ENCODE measurements around the gene ATP4B. TPM values are rescaled to one million over a fixed set of nuclear protein-coding genes. Genes with fewer than 3 reads are reported as not detected.

The ATP4B gene
- total and polyA plus RNA-seq, 2 donors from 2014 or later: 0.16 to 0.45 TPM

DNA sequence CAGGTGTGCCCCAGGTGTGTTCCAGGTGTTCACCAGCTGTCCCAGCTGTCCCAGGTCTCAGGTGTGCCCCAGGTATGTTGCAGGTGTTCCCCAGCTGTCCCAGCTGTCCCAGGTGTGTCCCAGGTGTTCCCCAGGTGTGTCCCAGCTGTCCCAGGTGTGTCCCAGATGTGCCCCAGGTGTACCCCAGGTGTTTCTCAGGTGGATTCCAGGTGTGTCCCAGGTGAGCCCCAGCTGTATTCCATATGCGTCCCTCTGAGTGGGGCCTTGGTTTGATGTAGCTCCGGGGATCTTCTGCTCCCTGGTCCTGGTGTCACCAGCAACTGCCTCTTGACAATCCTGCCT is 8.3 kb upstream of the ATP4B start:
- no peak overlapping the region for H3K27ac ChIP-seq (ENCODE audit: low read depth in 2 of 2, low read length in 2 of 2)
- DNase-seq (peak in 1 of 5 donors; percentile 18), FAIRE-seq (no peak)
- TF ChIP-seq, protein P1, sequence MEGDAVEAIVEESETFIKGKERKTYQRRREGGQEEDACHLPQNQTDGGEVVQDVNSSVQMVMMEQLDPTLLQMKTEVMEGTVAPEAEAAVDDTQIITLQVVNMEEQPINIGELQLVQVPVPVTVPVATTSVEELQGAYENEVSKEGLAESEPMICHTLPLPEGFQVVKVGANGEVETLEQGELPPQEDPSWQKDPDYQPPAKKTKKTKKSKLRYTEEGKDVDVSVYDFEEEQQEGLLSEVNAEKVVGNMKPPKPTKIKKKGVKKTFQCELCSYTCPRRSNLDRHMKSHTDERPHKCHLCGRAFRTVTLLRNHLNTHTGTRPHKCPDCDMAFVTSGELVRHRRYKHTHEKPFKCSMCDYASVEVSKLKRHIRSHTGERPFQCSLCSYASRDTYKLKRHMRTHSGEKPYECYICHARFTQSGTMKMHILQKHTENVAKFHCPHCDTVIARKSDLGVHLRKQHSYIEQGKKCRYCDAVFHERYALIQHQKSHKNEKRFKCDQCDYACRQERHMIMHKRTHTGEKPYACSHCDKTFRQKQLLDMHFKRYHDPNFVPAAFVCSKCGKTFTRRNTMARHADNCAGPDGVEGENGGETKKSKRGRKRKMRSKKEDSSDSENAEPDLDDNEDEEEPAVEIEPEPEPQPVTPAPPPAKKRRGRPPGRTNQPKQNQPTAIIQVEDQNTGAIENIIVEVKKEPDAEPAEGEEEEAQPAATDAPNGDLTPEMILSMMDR (IDR thresholded peaks at IDR 0.05; ENCODE audit: borderline replicate concordance, extremely low read depth, insufficient read depth): no peak
- H3K4me1 ChIP-seq (ENCODE audit: control insufficient read depth in 2 of 3, insufficient read depth in 2 of 3, low read depth in 1 of 3, low read length in 3 of 3): peaks cover 0 to 2% (median 0%) of the 10 kb centered on the region in 3 donors
- no peaks in the 10 kb centered on the region for H3K36me3 ChIP-seq (ENCODE audit: control insufficient read depth in 2 of 3, insufficient read depth in 3 of 3, low read length in 3 of 3)
- no peak overlapping the region for H3K9ac ChIP-seq (ENCODE audit: low read length in 3 of 3)
- intact Hi-C loops (cut with DNase I): no loop called here
- H3K9me3 ChIP-seq (ENCODE audit: control insufficient read depth in 2 of 3, insufficient read depth in 1 of 3, low read length in 3 of 3): peaks cover 0 to 6% (median 0%) of the 10 kb centered on the region in 3 donors
- H3K4me3 ChIP-seq (ENCODE audit: low read length in 3 of 3): no peak overlapping the region
- no peaks in the 10 kb centered on the region for H3K27me3 ChIP-seq (ENCODE audit: control insufficient read depth, insufficient read depth, low read length)

DNA sequence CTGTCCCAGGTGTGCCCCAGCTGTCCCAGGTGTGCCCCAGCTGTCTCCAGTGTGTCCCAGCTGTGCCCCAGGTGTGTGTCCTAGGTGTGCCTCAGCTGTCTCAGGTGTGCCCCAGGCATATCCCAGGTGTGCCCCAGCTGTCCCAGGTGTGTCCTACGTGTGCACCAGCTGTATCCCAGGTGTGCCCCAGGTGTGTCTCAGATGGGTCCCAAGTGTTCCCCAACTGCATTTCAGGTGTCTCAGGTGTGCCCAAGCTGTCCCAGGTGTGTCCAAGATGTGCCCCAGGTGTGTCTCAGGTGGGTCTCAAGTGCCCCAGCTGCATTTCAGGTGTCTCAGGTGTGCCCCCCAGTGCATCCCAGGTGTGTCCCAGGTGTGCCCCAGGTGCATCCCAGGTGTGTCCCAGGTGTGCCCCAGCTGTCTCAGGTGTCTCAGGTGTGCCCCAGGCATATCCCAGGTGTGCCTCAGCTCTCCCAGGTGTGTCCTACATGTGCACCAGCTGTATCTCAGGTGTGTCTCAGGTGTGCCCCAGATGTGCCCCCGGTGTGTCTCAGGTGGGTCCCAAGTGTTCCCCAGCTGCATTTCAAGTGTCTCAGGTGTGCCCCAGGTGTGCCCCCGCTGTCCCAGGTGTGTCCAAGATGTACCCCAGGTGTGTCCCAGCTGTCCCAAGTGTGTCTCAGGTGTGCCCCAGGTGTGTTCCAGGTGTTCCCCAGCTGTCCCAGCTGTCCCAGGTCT is 7.8 kb upstream of the ATP4B start:
- TF ChIP-seq, protein P1 (IDR thresholded peaks at IDR 0.05; ENCODE audit: borderline replicate concordance, extremely low read depth, insufficient read depth): no peak
- peaks cover 0 to 2% (median 0%) of the 10 kb centered on the region in 3 donors for H3K4me1 ChIP-seq (ENCODE audit: control insufficient read depth in 2 of 3, insufficient read depth in 2 of 3, low read depth in 1 of 3, low read length in 3 of 3)
- no peak overlapping the region for H3K9ac ChIP-seq (ENCODE audit: low read length in 3 of 3)
- H3K4me3 ChIP-seq (ENCODE audit: low read length in 3 of 3): no peak overlapping the region
- peaks cover 0 to 12% (median 0%) of the 10 kb centered on the region in 3 donors for H3K9me3 ChIP-seq (ENCODE audit: control insufficient read depth in 2 of 3, insufficient read depth in 1 of 3, low read length in 3 of 3)
- no peak overlapping the region for H3K27ac ChIP-seq (ENCODE audit: low read depth in 2 of 2, low read length in 2 of 2)
- FAIRE-seq (no peak), DNase-seq (peak in 2 of 5 donors; percentile 36 to 38)
- H3K27me3 ChIP-seq (ENCODE audit: control insufficient read depth, insufficient read depth, low read length): no peaks in the 10 kb centered on the region
- intact Hi-C loops (cut with DNase I): no loop called here
- H3K36me3 ChIP-seq (ENCODE audit: control insufficient read depth in 2 of 3, insufficient read depth in 3 of 3, low read length in 3 of 3): no peaks in the 10 kb centered on the region

DNA sequence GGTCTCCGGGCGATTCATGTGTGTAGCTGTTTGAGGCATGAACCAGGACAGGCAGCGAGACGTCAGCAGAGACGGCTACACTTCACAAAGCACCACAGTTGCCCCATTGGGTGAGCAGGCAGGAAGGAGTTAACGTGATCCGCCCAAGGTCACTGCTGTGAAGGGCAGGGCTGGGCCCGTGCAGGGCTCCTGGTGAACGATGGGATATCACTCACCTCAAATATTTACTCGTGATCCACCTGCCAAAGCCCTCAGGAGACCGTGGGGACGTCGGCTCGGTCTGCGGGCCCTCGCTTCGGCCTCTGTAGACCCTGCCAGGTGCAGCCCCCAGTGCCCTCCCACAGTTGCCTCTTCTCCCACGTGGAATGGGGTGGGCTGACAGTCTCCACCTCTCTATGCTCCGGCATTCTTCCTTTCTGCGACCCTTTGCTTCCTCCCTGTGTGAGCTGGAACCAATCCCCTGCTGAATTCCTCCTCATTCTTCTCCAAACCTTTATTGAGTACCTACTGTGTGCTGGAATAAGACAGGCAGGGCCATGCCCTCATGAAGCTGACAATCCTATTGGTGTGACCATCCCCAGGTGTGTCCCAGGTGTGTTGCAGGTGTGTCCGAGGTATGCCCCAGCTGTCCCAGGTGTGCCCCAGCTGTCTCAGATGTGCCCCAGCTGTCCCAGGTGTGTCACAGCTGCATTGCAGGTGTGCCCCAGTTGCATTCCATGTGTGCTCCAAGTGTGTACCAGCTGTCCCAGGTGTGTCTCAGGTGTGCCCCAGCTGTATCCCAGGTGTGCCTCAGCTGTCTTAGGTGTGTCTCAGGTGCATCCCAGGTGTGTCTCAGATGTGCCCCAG is 7.0 kb upstream of the ATP4B start:
- DNase-seq (peak in 2 of 5 donors; percentile 38 to 41), FAIRE-seq (no peak)
- H3K9me3 ChIP-seq (ENCODE audit: control insufficient read depth in 2 of 3, insufficient read depth in 1 of 3, low read length in 3 of 3): peaks cover 0 to 12% (median 0%) of the 10 kb centered on the region in 3 donors
- no peak overlapping the region for H3K9ac ChIP-seq (ENCODE audit: low read length in 3 of 3)
- H3K27me3 ChIP-seq (ENCODE audit: control insufficient read depth, insufficient read depth, low read length): no peaks in the 10 kb centered on the region
- no peak overlapping the region for H3K4me3 ChIP-seq (ENCODE audit: low read length in 3 of 3)
- intact Hi-C loops (cut with DNase I): no loop called here
- peaks cover 0 to 2% (median 0%) of the 10 kb centered on the region in 3 donors for H3K4me1 ChIP-seq (ENCODE audit: control insufficient read depth in 2 of 3, insufficient read depth in 2 of 3, low read depth in 1 of 3, low read length in 3 of 3)
- H3K36me3 ChIP-seq (ENCODE audit: control insufficient read depth in 2 of 3, insufficient read depth in 3 of 3, low read length in 3 of 3): no peaks in the 10 kb centered on the region
- TF ChIP-seq, protein P1 (IDR thresholded peaks at IDR 0.05; ENCODE audit: borderline replicate concordance, extremely low read depth, insufficient read depth): no peak
- no peak overlapping the region for H3K27ac ChIP-seq (ENCODE audit: low read depth in 2 of 2, low read length in 2 of 2)
